DOHH2 (cell line): ENCODE results near the gene CBFB.

Source experiments
- H3F3A ChIP-seq: fragments of 200-600 bp; sonication (generic), shearing (Covaris generic); 2 replicates; pipeline ENCODE4 v1.6.0; 2016; ENCODE audit warnings: antibody characterized with exemption, mild to moderate bottlenecking; ENCODE audit not compliant: control insufficient read depth, insufficient read depth
- H3K27ac ChIP-seq: fragments of 200-600 bp; sonication (generic); 2 replicates; pipeline ENCODE4 v1.5.1; 2014; ENCODE audit warnings: low read depth, mild to moderate bottlenecking, low read length, moderate library complexity
- H3K27me3 ChIP-seq: fragments of 200-600 bp; sonication (generic); 2 replicates; pipeline ENCODE4 v1.6.1; 2014; ENCODE audit warnings: mild to moderate bottlenecking, low read length, mixed read lengths; ENCODE audit not compliant: control insufficient read depth
- H3K36me3 ChIP-seq: fragments of 200-600 bp; sonication (generic); 2 replicates; pipeline ENCODE4 v1.6.1; 2014; ENCODE audit warnings: mild to moderate bottlenecking, low read length, moderate library complexity, mixed read lengths; ENCODE audit not compliant: control insufficient read depth
- H3K4me1 ChIP-seq: fragments of 200-600 bp; sonication (generic); 2 replicates; pipeline ENCODE4 v1.6.1; 2014; ENCODE audit warnings: mild to moderate bottlenecking, low read length, mixed read lengths; ENCODE audit not compliant: control insufficient read depth
- H3K4me2 ChIP-seq: fragments of 200-600 bp; sonication (generic); 2 replicates; pipeline ENCODE4 v1.6.0; 2014; ENCODE audit warnings: mild to moderate bottlenecking, low read length, moderate library complexity
- H3K4me3 ChIP-seq: fragments of 200-600 bp; sonication (generic); 2 replicates; pipeline ENCODE4 v1.5.1; 2014; ENCODE audit warnings: mild to moderate bottlenecking, low read length, mixed read lengths
- H3K79me2 ChIP-seq: fragments of 200-600 bp; sonication (generic); 2 replicates; pipeline ENCODE4 v1.6.1; 2014; ENCODE audit warnings: mild to moderate bottlenecking, low read length, mixed read lengths; ENCODE audit not compliant: control insufficient read depth
- H3K9me2 ChIP-seq: fragments of 200-600 bp; sonication (generic); replicated peaks from 2 replicates; pipeline ENCODE4 v1.6.1; 2014; ENCODE audit warnings: mild to moderate bottlenecking, low read length, mixed read lengths; ENCODE audit not compliant: control insufficient read depth
- H3K9me3 ChIP-seq: fragments of 200-600 bp; sonication (generic); 2 replicates; pipeline ENCODE4 v1.6.1; 2014; ENCODE audit warnings: antibody characterized with exemption, low read length, mixed read lengths; ENCODE audit not compliant: control insufficient read depth, insufficient read depth
- H4K20me1 ChIP-seq: fragments of 200-600 bp; sonication (generic); 2 replicates; pipeline ENCODE4 v1.6.0; 2014; ENCODE audit warnings: low read depth, mild to moderate bottlenecking, antibody characterized with exemption, low read length, moderate library complexity; ENCODE audit not compliant: control insufficient read depth, insufficient read depth
- CTCF ChIP-seq: fragments of 200-600 bp; sonication (generic); IDR thresholded peaks from one replicate; pipeline ENCODE4 v1.5.1; 2014; ENCODE audit warnings: antibody characterized with exemption, mild to moderate bottlenecking, low read depth, low read length; ENCODE audit not compliant: poor library complexity, severe bottlenecking
- EZH2phosphoT487 ChIP-seq: fragments of 200-600 bp; sonication (generic); IDR thresholded peaks from 2 replicates; pipeline ENCODE4 v1.6.1; 2017; ENCODE audit warnings: borderline replicate concordance, mild to moderate bottlenecking, antibody characterized with exemption, low read length, moderate library complexity, mixed read lengths

CBFB gene

GRCh38 chr16:67149276-67150046, 120.5 kb downstream of the CBFB start:
- no peaks in the 10 kb centered on the region for H3K9me3 ChIP-seq
- no peak overlapping the region for H3K4me2 ChIP-seq
- H3K36me3 ChIP-seq: peaks cover 24% of the 10 kb centered on the region
- no peaks in the 10 kb centered on the region; the same call in 1 of the 2 replicates for H4K20me1 ChIP-seq
- no peaks in the 10 kb centered on the region; the same call in 1 of the 2 replicates for H3F3A ChIP-seq
- no peaks in the 10 kb centered on the region for H3K9me2 ChIP-seq
- 0 out of 2 replicates have a peak, but pooled peaks cover 3% of the 10 kb centered on the region for H3K4me1 ChIP-seq
- H3K79me2 ChIP-seq: no peaks in the 10 kb centered on the region
- no peak overlapping the region for H3K27ac ChIP-seq
- H3K27me3 ChIP-seq: peaks cover 13% of the 10 kb centered on the region; the same call in 1 of the 2 replicates
- no peak overlapping the region for H3K4me3 ChIP-seq
- no peak for TF ChIP-seq EZH2phosphoT487
- TF ChIP-seq CTCF: no peak

DNA sequence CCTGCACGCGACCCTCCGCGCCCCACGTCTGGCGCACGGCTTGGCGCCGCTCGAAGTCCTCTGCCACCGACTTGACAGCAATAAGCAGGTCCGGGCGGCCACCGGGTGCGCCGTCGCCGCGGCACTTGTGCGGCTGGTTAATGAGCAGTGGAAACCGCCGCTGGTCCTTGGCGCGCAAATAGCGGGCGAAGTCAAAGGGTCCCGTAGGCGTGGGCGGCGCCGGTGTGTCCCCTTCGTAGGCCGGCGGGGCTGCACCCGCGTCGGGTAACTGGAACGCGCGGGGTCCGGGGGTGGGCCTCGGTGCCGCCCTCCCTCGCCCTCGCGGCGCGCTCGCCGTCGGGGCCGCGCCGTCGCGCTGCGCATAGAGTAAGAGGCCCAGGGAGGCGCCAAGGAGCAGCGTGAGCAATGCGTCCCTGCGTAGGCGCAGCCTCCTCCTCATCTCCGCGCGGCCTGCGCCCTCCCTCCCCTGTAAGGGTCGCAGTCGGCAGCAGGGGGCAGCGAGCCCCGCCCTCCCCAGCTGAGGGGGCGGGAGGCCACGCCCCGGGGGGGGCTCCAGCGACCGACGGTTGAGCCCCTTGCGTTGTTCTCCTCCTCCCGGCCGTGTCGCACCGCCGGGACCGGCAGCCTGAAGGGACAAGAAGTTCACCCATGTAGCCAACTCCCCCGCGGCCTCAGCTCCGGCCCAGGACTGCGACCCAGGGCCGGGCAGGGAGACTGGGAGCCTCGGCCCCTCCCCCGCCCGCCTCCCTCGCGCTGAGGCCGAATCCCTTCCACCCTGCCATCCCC, 121.3 kb downstream of the CBFB start:
- no peaks in the 10 kb centered on the region for H3K79me2 ChIP-seq
- H3K4me1 ChIP-seq: peaks cover 6% of the 10 kb centered on the region; the same call in 1 of the 2 replicates
- H3K9me3 ChIP-seq: no peaks in the 10 kb centered on the region
- peaks cover 13% of the 10 kb centered on the region; the same call in 1 of the 2 replicates for H3K27me3 ChIP-seq
- no peaks in the 10 kb centered on the region; the same call in 1 of the 2 replicates for H3F3A ChIP-seq
- no peaks in the 10 kb centered on the region; the same call in 1 of the 2 replicates for H4K20me1 ChIP-seq
- H3K4me2 ChIP-seq: peak overlapping the region; percentile 49
- peaks cover 17% of the 10 kb centered on the region; the same call in 1 of the 2 replicates for H3K36me3 ChIP-seq
- H3K9me2 ChIP-seq: no peaks in the 10 kb centered on the region
- H3K27ac ChIP-seq: no peak overlapping the region
- no peak for TF ChIP-seq CTCF
- no peak for TF ChIP-seq EZH2phosphoT487
- H3K4me3 ChIP-seq: peak overlapping the region; percentile 44
